GM21576 (cell line): ENCODE data around the gene MYH3.

Experiments used
- ATAC-seq: cut with Tn5 transposase; IDR thresholded peaks from one replicate; pipeline ENCODE4 v1.9.1; 2021; ENCODE audit warnings: mild to moderate bottlenecking, moderate library complexity; ENCODE audit not compliant: unreplicated experiment

MYH3 gene

DNA sequence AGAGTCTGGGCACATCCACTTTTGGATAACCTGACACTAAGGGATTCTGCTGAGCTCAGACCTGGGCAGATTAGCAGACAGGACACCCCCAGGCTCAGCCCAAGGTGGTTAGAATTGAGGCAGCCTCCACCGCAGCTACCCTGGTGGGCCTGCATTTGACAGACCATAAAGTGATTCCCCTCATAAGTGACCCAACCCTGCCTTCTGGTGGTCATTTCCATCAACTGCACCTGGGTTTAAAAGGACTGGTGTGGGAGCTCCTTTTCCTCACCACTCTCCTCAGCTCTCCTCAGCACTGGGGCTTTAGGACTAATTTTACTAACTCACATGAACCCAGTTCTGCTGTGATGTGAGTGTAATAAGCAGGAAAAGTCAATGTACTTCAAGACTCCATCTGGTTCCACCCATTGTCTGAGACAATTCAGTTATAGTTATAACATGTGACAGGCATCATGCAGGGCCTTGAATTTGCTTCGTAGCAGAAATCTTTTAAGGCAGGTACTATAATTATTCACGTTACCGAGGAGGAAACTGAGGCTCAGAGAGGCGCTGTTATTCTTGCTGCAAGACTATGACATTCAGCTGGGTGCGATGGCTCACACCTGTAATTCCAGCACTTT, 42.5 kb downstream of the MYH3 start:
- ATAC-seq: no peak

DNA sequence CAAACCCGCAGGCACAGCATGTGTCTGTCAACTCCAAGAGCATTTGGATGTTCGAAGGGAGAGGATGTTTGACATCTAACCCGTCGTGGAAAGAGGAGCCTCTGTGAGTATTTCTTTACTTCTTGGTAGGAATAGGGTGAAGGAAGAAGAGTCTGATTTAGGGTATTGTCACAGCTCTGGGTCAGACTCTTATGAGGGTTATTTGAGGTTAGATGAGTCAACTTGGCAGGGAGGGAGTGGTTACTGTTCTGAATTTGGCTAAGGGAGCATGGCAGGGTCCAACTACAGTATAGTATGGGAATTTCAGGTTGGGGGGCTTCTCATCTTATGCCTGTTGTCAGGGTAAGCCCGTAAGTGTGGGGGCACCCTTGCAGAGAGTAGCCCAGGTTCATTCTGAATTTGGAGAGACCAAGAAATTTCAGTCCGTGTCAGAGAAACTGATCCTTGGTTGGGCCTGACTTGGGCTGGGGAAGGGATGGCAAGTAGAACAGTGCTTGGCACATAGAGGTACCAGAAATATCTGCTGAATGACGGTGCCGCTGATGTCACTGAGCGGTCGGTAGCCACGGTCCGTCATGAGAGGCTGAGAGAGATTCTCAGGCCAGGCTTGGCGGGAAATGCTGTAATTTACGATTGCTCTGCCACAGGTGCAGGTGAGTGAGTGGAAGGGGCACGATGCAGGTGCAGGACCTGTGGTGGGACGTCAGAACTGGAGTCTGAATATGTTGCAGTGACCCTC, 43.2 kb downstream of the MYH3 start:
- no peak for ATAC-seq

DNA sequence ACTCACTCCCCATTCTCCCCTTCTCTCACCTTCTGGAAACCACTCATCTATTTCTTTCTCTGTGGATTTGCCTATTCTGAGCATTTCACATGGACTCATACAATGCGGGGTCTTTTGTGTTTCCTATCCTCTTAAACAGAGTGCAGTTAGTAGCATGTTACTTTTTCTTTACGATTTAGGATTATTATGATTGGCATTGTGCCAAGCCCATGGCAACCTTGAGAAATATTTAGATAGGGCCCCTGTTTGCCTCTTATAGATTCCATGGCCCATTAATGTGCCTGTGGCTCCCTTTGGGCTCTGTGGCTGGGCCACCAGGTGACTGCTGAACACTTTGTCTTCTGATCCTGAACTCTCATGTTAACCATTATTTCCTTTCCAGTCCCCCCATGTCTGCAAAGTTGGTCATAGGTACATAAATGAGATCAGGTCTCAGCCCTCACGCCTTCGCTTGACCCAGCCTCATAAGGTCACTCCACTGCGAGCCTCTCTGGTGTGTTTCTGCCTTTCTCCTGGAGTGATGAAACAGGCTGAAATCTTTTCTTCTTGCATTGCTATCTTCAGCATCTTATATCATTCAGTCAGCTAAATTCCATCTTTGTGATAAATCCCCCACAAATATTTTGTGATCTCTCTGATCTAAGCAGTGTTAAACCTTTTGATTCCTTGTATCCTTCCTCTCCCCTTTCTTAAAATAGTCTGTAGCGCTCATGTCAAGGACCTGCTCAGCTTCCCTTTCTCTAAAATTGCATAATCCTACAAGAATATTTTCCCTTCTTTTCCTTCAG, 44.0 kb downstream of the MYH3 start:
- ATAC-seq: no peak

DNA sequence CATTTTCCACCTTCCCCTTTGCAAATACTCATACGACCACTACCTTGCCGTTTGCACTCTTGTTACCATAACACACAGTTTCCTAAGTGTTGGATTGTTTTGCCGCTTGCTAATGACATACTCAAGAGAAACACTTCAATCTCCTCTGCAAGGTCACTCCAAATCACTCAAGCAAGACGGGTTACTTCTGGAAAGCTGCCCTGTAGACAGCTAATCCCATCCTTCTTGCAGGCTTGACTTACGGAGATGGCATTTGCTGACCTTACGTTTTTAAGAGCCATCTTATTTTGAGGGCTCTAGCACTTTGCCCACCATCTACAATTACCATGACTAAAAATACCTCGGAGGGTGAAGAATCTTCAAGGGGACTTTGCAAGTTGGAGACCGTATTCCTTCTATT, 46.2 kb downstream of the MYH3 start:
- ATAC-seq: no peak

DNA sequence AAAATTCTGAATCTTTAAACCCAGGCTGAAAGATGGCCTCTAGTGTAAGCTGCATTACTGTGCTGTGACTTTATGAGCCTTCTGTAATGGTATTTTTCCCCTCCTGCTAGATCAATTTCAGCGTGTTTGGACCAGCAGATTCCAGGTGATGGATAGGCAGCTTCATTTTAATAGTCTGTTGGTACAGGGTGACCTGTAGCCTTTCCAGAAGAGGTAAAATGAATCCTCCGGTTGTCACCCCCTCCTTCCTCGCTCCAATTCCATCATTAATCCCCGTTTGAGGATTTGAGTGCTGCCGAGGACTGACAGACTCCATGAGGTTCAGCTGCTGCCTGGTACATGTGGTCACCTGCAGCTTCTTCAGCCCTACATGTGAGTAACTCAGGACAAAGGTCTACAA, 48.9 kb downstream of the MYH3 start:
- ATAC-seq: no peak

DNA sequence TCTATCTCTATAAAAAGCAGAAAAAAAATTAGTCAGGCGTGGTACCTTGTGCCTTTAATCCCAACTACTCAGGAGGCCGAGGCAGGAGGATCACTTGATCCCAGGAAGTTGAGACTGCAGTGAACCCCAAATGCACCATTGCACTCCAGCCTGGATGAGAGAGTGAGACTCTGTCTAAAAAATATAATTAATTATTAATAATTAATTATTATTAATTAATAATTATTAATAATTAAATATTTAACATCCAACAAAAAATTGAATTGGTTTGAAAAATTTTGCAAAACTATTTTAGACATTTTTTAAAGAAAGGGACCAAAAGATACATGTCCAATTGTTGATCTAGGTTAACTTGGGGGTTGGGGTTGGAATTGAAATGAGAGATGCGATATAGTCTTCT, 51.0 kb downstream of the MYH3 start:
- no peak for ATAC-seq

DNA sequence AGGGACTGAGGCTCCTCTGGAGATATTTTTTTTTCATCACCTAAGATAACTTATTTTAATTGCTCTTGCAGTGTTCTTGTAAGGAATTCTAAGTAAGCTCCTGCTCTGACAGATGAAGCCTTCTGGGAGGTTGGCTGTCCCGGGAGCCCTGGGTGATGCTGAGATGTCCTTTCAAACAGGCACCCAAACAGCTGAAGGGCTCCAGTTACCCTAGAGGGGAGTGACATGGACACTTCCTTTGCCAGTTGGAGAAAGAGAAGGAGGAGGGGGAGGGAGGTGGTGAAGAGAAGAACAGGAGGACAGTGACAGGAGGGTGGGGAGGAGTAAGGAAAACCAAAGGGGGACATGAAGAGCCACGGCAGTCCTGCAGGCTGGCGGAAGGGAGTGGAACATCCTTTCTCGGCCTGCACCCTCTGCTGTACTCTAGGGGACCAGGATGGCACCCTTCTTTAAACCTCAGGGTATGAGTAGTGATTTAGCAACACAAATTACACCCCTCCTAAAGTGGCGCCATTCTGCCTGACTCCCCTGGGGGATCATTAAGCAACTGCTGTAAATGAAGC, 51.8 kb downstream of the MYH3 start:
- ATAC-seq: no peak

DNA sequence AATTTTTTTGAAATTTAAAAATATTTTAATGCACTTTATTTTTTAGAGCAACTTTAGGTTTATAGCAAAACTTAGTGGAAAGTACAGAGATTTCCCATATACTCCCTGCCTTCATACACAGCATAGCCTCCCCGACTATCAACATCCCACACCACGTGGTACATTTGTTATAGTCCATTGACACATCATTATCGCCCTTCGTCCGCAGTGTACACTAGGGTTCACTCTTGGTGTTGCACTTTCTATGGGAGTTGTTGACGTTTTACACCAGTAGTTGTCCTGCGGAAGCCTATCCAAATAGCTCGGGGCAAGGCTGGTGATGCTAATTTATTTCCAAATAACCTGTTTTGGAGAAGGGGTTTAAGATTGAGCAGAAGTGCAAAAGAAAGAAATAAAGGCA, 52.6 kb downstream of the MYH3 start:
- ATAC-seq: no peak

DNA sequence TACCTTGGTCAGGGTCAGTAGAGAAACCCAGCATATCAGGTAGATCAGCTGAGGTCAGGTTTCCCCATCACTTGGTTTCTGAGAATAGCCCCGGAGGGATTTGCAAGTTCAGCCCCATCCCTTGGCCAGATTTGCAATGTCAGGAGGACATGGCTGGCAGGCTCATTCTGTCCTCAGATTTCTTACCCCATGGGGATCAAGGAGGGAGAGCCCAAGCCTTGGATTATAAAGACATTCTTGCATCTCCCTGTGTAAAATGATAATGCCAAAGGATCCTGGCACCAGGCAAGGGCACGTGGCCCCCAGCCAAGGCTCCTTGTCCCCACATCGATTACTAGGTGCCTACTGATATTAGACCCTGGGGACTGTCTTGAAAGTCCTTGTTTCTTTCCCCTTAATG, 53.2 kb downstream of the MYH3 start:
- ATAC-seq: no peak

DNA sequence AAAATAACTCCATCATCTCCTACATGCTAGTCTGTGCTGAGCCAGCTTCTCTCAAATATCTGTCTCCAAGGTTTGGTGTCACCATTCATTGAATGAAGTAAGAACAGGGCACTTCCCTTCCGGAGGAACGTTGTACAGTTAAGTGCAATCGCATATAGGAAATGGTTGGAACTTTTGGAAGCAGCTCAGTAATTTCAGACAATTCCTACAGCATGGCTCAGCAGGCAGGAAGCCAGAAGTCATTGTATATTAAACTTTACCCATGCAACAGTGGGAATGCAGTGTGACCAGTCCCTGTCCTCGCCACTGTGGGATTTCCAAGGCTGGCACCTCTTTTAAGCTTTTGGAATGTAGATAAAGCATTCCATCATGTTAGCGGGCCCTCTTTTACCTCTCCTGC, 56.5 kb downstream of the MYH3 start:
- ATAC-seq: no peak

DNA sequence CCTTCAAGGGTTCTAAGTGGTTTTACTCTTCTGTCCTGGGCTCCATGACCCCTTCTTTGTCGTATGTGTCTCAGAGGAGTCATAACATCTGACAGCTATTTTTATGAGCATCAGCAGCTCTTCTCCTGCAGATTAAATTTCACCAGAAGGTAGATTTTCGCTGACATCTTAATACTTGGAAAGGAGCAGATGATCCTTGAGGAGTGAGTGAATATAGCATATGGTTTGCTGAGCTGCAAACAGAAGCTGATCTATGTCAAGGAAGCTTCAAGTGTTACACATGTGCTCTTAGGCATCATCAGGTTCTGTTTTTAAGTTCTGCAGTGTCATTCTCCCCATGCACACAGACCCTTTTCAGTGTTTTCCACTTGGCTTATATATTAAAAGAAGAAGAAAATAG, 58.5 kb downstream of the MYH3 start:
- no peak for ATAC-seq

DNA sequence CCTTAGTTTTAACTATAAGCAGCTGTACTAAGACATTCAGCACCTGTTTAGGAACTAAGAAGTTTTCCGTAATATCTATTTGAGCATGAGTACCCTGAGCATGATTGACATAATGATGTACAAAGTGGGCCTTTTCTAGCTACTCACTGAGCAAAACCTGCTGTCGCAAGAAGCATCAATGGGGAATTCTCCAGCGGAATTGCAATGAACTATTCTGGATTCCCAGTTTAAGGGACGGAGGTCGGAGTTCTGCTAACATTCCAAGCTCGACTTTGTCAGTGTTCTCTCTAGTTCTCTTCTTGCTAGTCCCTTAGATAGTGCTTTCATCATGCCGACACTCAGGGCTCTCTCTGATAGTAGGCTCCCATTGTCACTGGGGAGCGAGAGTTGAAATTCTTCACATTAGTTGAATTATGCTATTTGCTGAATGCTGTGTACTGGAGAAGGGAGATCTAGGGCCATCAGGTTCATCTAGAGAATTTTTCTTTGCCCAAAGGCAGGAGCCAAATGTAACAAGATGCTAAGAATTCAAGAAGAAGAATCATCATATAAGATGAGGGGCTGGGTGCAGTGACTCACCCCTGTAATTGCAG, 67.5 kb downstream of the MYH3 start:
- ATAC-seq: no peak

DNA sequence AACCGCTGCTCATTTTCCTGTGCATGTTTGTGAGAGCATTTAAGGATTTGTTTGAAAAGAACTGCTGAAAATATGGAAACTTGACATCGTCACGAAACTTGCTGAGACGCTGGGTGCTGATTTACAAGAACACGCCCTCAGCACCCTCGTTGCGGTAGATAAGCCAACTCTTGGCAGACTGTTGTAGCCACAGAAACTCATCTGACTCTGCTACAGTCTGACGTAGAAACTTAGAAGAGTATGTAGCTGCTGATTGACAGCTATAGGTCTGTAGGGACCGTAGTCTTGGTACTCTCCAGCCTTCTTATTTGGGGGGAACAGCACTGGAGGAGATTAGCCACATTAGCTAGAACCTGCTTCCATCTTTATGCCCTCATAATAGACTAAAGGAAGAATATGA, 71.6 kb downstream of the MYH3 start:
- no peak for ATAC-seq

DNA sequence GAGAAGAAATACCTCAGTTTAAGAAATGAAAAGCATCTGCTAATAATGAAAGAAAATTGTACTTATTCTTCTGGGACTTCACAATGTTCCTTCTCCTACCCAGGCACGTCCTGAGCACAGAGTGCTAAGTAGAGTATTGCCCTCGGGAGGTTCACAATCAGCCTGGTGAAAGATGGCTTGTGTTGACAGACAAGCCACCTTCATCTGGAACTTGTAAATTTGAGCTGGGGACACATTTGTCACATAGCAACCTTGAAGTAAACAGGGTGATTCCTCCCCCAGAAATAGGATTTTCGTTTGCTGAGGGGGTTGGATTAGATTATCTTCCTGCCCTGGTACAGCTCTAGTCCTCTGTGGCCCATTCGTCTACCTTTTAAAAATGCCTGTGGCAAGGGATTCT, 73.3 kb downstream of the MYH3 start:
- no peak for ATAC-seq

DNA sequence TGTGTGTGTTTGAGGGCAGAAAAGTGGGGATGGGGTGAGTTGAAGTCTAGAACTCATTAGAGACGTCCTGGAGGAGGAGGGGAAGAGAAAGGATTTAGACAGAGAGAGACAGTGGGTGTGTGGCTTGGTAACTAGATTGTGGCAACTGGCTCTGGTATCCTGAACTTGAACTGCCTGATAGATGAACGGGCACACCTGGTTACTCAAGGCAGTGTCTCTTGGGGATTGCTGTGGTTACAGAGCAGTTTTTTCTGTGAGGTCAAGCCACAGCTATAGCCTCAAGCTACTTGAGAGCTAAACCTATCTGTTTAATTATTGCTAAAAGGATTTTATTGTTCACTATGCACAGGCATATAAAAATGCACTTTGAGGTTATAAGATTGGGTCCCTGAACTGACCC, 77.8 kb downstream of the MYH3 start:
- no peak for ATAC-seq
